Bronchial epithelial cell (primary cell): ENCODE data around the gene RGS3. TPM values are rescaled to one million over a fixed set of nuclear protein-coding genes. Genes with fewer than 3 reads are reported as not detected.
A peak's percentile ranks its signal among the peaks of the same experiment; 100 is the strongest.

Experiments used
- DNase-seq: peaks from one replicate; pipeline ENCODE4 v3.0.0-alpha.2; 2010; ENCODE audit warnings: low read depth
- FAIRE-seq: peaks from 2 replicates; lab custom pipeline; 2011; peaks lifted over from hg19 to GRCh38; lab: Jason Lieb, UNC
- H3K27me3 ChIP-seq: 2 replicates; pipeline ENCODE4 v1.5.1; 2011; ENCODE audit warnings: low read length; ENCODE audit not compliant: control insufficient read depth, insufficient read depth
- H3K36me3 ChIP-seq: 2 replicates; pipeline ENCODE4 v1.5.1; 2011; ENCODE audit warnings: low read length; ENCODE audit not compliant: control insufficient read depth, insufficient read depth
- H3K4me3 ChIP-seq: 2 replicates; pipeline ENCODE4 v1.5.1; 2011; ENCODE audit warnings: mild to moderate bottlenecking, low read depth, low read length, control low read depth
- CTCF ChIP-seq: IDR thresholded peaks from 2 replicates; pipeline ENCODE4 v1.5.1; 2011; ENCODE audit warnings: mild to moderate bottlenecking, moderate library complexity, low read length, control low read depth, inconsistent platforms; ENCODE audit not compliant: insufficient read depth, severe bottlenecking
- total RNA-seq: library from RNA; depleted of rRNA; stranded (reverse); fragments of >200 nt; gene quantifications from 2 replicates; pipeline ENCODE4 v1.2.1, GENCODE V29; 2014

RGS3 gene
- total RNA-seq, 1 donor from 2014 or later: 22.1 TPM

GRCh38 chr9:113492343-113493202 is 29.0 kb downstream of the RGS3 start:
- Histone ChIP-seq H3K4me3 (no peak overlapping the region), H3K27me3 (peaks cover 4% of the 10 kb centered on the region), H3K36me3 (no peaks in the 10 kb centered on the region)
- no peak for TF ChIP-seq CTCF
- peak; percentile 28 for DNase-seq
- FAIRE-seq: no peak

GRCh38 chr9:113493203-113493520 is 29.6 kb downstream of the RGS3 start:
- Histone ChIP-seq H3K27me3 (peaks cover 4% of the 10 kb centered on the region), H3K4me3 (no peak overlapping the region), H3K36me3 (no peaks in the 10 kb centered on the region)
- no peak for DNase-seq
- no peak for FAIRE-seq
- no peak for TF ChIP-seq CTCF

- no peak for FAIRE-seq
- no peak for TF ChIP-seq CTCF
- no peaks in the 10 kb centered on the region for H3K36me3 ChIP-seq
- peaks cover 4% of the 10 kb centered on the region for H3K27me3 ChIP-seq
- DNase-seq: no peak
- no peak overlapping the region for H3K4me3 ChIP-seq
These were observed 32.0 kb downstream of the RGS3 start for GRCh38 chr9:113495526-113495925.

GRCh38 chr9:113497051-113497450 is 33.5 kb downstream of the RGS3 start:
- H3K27me3 ChIP-seq: peaks cover 4% of the 10 kb centered on the region
- H3K36me3 ChIP-seq: no peaks in the 10 kb centered on the region
- no peak overlapping the region for H3K4me3 ChIP-seq
- no peak for FAIRE-seq
- DNase-seq: no peak
- TF ChIP-seq CTCF: no peak

GRCh38 chr9:113499153-113499875 is 35.8 kb downstream of the RGS3 start:
- DNase-seq (no peak), FAIRE-seq (no peak)
- Histone ChIP-seq H3K4me3 (no peak overlapping the region), H3K36me3 (no peaks in the 10 kb centered on the region), H3K27me3 (peaks cover 4% of the 10 kb centered on the region)
- TF ChIP-seq CTCF: no peak
